IMR-90 (cell line): ENCODE measurements around the gene CEP152.

Source experiments
- BHLHE40 ChIP-seq: fragments of 150-350 bp; IDR thresholded peaks from 2 replicates; pipeline ENCODE4 v1.6.1; 2016; ENCODE audit warnings: mild to moderate bottlenecking, low read depth, low read length
- CEBPB ChIP-seq: IDR thresholded peaks from 2 replicates; pipeline ENCODE4 v1.6.1; 2012; ENCODE audit warnings: low read depth, low read length, improper control_type of control experiment
- MAFK ChIP-seq: IDR thresholded peaks from 2 replicates; pipeline ENCODE4 v1.6.1; 2012; ENCODE audit warnings: low read depth, low read length, improper control_type of control experiment
- MXI1 ChIP-seq: IDR thresholded peaks from 2 replicates; pipeline ENCODE4 v1.6.1; 2012; ENCODE audit warnings: low read depth, mild to moderate bottlenecking, low read length, moderate library complexity, borderline replicate concordance
- POLR2A ChIP-seq: IDR thresholded peaks from 2 replicates; pipeline ENCODE4 v1.6.1; 2012; ENCODE audit warnings: mild to moderate bottlenecking, low read depth, low read length
- RAD21 ChIP-seq: IDR thresholded peaks from 2 replicates; pipeline ENCODE4 v1.6.1; 2012; ENCODE audit warnings: low read length, improper control_type of control experiment
- RFX5 ChIP-seq: IDR thresholded peaks from 2 replicates; pipeline ENCODE4 v1.8.0; 2012; ENCODE audit warnings: low read depth, mild to moderate bottlenecking, low read length, moderate library complexity
- USF2 ChIP-seq: fragments of 150-350 bp; IDR thresholded peaks from 2 replicates; pipeline ENCODE4 v1.6.1; 2017; ENCODE audit warnings: mild to moderate bottlenecking, antibody characterized with exemption, low read length, low read depth
- TF ChIP-seq, protein P1 (sequence below): conservative IDR thresholded peaks from 2 replicates; pipeline ENCODE4 v1.5.1; 2012; ENCODE audit warnings: mild to moderate bottlenecking, low read depth, low read length, improper control_type of control experiment

GRCh38 chr15:48802257-48802656 lies 8.6 kb downstream of the CEP152 start:
- TF ChIP-seq POLR2A, result no peak
- TF ChIP-seq, protein P1, sequence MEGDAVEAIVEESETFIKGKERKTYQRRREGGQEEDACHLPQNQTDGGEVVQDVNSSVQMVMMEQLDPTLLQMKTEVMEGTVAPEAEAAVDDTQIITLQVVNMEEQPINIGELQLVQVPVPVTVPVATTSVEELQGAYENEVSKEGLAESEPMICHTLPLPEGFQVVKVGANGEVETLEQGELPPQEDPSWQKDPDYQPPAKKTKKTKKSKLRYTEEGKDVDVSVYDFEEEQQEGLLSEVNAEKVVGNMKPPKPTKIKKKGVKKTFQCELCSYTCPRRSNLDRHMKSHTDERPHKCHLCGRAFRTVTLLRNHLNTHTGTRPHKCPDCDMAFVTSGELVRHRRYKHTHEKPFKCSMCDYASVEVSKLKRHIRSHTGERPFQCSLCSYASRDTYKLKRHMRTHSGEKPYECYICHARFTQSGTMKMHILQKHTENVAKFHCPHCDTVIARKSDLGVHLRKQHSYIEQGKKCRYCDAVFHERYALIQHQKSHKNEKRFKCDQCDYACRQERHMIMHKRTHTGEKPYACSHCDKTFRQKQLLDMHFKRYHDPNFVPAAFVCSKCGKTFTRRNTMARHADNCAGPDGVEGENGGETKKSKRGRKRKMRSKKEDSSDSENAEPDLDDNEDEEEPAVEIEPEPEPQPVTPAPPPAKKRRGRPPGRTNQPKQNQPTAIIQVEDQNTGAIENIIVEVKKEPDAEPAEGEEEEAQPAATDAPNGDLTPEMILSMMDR, result no peak
- TF ChIP-seq RFX5, result no peak
- TF ChIP-seq BHLHE40, result no peak
- TF ChIP-seq USF2, result no peak
- no peak for TF ChIP-seq MXI1
- TF ChIP-seq CEBPB, result no peak
- no peak for TF ChIP-seq RAD21
- no peak for TF ChIP-seq MAFK
